Breast epithelium (tissue), 4 donors: ENCODE data around the gene SOS1. TPM values are rescaled to one million over a fixed set of nuclear protein-coding genes. Genes with fewer than 3 reads are reported as not detected.
"Not testable (repeated sequence)": the region's sequence is repeated elsewhere in the genome, so short reads cannot be mapped to it uniquely, and the experiment has no call there.

Source experiments
- DNase-seq, 2 donors: peaks; one replicate each; pipeline ENCODE4 v3.0.0-alpha.2; 2019; ENCODE audit warnings: low spot score in 2 of 2
- H3K27ac ChIP-seq, 2 donors: fragments of 200-600 bp; sonication (generic) in 1 of 2; one replicate each; pipeline ENCODE4 v1.5.1; 2016 to 2019; ENCODE audit warnings: mild to moderate bottlenecking in 1 of 2
- H3K27me3 ChIP-seq, 2 donors: fragments of 200-600 bp; sonication (generic) in 1 of 2; one replicate each; pipeline versions ENCODE4 v1.5.1 to v1.6.0; 2017 to 2019; ENCODE audit warnings: control low read depth in 1 of 2, mild to moderate bottlenecking in 1 of 2
- H3K36me3 ChIP-seq: fragments of 200-600 bp; one replicate; pipeline ENCODE4 v1.5.1; 2019
- H3K4me1 ChIP-seq, 2 donors: fragments of 200-600 bp; sonication (generic); one replicate each; pipeline ENCODE4 v1.5.1; 2016 to 2019; ENCODE audit warnings: control low read depth in 1 of 2
- H3K4me3 ChIP-seq, 3 donors: fragments of 200-600 bp; sonication (generic); 1 replicate in 2 of 3; 2 replicates in 1 of 3; pipeline ENCODE4 v1.5.1; 2016 to 2019; ENCODE audit warnings: mild to moderate bottlenecking in 3 of 3, moderate library complexity in 2 of 3
- H3K9me3 ChIP-seq, 2 donors: fragments of 200-600 bp; sonication (generic) in 1 of 2; one replicate each; pipeline ENCODE4 v1.5.1; 2016 to 2019; ENCODE audit warnings: control low read depth in 1 of 2
- POLR2A ChIP-seq: fragments of 450-650 bp; IDR thresholded peaks from one replicate; pipeline ENCODE4 v1.6.1; 2016; ENCODE audit warnings: antibody characterized with exemption, mild to moderate bottlenecking, moderate library complexity
- POLR2AphosphoS5 ChIP-seq, 3 donors: sonication (generic); formaldehyde crosslinking; IDR thresholded peaks; one replicate each; pipeline ENCODE4 v1.6.1; 2017; ENCODE audit warnings: antibody characterized with exemption in 3 of 3
- intact Hi-C: fragments of 100-400 bp; cut with DNase I; formaldehyde crosslinking; loops from one replicate; pipeline ENCODE4 v1.15.1; 2023; ENCODE audit warnings: low total_unique reads
- total RNA-seq, 3 donors: library from RNA; depleted of rRNA; stranded (reverse); fragments of >200 nt; gene quantifications; one replicate each; pipeline ENCODE4 v1.1.0, GENCODE V29; 2016
- TF ChIP-seq, protein P1 (sequence below), 3 donors: fragments of 450-650 bp; IDR thresholded peaks; one replicate each; pipeline ENCODE4 v1.5.1; 2016 to 2017; ENCODE audit warnings: antibody characterized with exemption in 3 of 3, mild to moderate bottlenecking in 3 of 3, moderate library complexity in 3 of 3

SOS1 gene
- total RNA-seq, 3 donors from 2014 or later, result 33.4 to 49.0 (median 37.0) TPM

DNA sequence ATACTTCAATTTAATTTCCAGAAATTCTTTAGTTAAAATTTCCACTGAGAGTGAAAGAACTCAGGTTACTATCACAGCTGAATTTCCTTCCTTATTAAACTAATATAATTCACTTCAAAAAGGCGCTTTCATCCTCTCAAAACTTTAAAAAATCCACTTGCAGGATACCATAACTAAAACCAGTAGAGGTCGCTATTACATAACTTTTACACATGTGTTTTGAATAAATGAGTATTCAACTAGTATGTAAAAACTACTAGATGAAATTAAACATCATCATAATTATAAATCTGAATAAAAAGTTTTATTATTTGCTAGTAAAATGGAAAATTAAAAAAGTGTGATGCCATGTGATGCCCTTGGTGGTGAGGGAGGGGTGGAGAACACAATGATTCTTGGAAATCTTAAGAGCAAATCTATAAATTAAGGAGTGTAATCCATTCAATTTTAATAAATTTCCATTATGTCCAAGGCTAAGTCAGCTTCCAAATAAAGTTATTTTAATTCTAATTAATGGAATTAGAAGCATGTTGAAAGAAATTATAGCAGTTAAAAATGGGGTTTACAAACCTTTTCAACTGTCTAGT, 61.4 kb downstream of the SOS1 start:
- intact Hi-C loops, result no loop called here
- no peak for DNase-seq

DNA sequence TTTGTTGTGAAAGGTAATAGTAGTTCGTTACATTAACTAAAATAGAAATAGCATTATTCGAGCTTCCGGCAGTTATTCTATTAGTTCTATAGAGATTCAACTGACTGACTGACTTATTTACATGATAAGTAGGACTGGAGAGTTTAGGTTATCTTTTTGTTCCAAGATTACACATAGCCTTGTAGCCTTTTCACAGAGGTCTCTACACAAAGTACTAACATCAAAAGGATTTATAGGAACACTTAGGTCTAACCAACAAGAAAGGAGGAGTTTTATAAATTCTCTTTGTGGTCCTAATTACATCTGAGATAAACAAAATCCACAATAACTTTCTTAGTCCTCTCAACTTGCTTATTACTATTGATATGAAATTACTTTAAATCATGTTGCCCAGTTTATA, 62.8 kb downstream of the SOS1 start:
- H3K4me1 ChIP-seq, result no peaks in the 10 kb centered on the region
- intact Hi-C loops, result no loop called here
- TF ChIP-seq, protein P1, sequence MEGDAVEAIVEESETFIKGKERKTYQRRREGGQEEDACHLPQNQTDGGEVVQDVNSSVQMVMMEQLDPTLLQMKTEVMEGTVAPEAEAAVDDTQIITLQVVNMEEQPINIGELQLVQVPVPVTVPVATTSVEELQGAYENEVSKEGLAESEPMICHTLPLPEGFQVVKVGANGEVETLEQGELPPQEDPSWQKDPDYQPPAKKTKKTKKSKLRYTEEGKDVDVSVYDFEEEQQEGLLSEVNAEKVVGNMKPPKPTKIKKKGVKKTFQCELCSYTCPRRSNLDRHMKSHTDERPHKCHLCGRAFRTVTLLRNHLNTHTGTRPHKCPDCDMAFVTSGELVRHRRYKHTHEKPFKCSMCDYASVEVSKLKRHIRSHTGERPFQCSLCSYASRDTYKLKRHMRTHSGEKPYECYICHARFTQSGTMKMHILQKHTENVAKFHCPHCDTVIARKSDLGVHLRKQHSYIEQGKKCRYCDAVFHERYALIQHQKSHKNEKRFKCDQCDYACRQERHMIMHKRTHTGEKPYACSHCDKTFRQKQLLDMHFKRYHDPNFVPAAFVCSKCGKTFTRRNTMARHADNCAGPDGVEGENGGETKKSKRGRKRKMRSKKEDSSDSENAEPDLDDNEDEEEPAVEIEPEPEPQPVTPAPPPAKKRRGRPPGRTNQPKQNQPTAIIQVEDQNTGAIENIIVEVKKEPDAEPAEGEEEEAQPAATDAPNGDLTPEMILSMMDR (IDR thresholded peaks at IDR 0.05), result no peak
- TF ChIP-seq POLR2A, result no peak
- no peak for TF ChIP-seq POLR2AphosphoS5 (IDR thresholded peaks at IDR 0.05)
- H3K36me3 ChIP-seq, result no peaks in the 10 kb centered on the region
- no peak overlapping the region for H3K27ac ChIP-seq
- no peak overlapping the region for H3K4me3 ChIP-seq
- no peak for DNase-seq
- H3K27me3 ChIP-seq, result no peaks in the 10 kb centered on the region
- H3K9me3 ChIP-seq, result no peaks in the 10 kb centered on the region

More for the DNA sequence above, 61.4 kb downstream of the SOS1 start:
- no peak overlapping the region for H3K4me3 ChIP-seq
- H3K4me1 ChIP-seq, result no peaks in the 10 kb centered on the region
- H3K9me3 ChIP-seq, result no peaks in the 10 kb centered on the region
- no peak overlapping the region for H3K27ac ChIP-seq
- no peaks in the 10 kb centered on the region for H3K36me3 ChIP-seq
- TF ChIP-seq POLR2A (no peak), POLR2AphosphoS5 (IDR thresholded peaks at IDR 0.05) (no peak)
- TF ChIP-seq, protein P1 (IDR thresholded peaks at IDR 0.05), result peak; percentile 8 to 80 (median 68)
- no peaks in the 10 kb centered on the region for H3K27me3 ChIP-seq

DNA sequence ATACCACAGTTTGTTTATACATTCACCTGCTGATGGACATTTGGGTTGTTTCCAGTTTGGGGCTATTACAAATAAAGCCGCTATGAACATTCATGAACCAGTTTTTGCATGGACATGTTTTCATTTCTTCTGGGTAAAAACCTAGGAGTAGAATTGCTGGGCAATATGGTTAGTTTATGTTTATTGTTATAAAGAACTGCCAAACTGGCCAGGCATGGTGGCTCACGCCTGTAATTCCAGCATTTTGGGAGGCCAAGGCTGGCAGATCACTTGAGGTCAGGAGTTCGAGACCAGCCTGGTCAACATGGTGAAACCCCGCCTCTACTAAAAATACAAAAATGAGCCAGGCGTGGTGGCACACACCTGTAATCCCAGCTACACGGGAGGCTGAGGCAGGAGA, 68.2 kb downstream of the SOS1 start:
- H3K27ac ChIP-seq, intact Hi-C loops, H3K27me3 ChIP-seq, H3K9me3 ChIP-seq, H3K4me3 ChIP-seq, H3K36me3 ChIP-seq, DNase-seq, H3K4me1 ChIP-seq: not testable (repeated sequence)

DNA sequence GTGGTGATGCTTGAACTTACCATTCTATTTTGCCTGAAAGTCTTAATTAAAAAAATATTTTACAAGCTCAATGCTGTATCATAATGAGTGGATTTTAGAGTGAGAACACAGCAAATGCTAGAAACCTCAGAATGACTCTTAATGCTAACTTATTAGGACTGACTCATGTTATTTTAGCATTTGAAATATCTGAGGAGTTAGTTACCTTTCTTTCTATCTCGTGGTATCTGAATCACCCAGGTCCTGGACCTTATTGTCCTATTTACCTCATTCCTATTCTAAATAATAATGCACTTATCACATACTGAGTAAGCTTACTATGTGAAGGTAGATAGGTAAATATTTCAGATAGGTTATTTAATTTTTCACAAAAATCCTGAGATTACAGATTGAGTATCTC, 70.7 kb downstream of the SOS1 start:
- intact Hi-C loops, result no loop called here

DNA sequence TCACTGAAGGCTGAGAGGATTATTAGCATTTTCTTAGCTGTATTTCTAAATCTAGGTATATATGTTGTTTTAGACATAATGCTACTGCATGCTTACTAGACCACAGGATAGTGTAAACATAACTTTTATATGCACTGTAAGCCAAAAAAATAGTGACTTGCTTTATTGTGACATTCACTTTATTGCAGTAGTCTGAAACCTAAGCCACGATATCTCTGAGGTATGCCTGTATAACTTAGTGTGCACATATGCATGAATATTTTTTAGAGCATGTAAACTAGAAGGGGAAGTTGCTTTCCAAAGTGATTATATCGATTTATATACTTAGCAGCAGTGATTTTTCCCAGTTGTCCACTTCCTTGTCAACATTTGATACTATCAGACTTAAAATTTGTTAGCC, 81.8 kb downstream of the SOS1 start:
- Histone ChIP-seq H3K27ac (no peak overlapping the region), H3K36me3 (no peaks in the 10 kb centered on the region), H3K9me3 (no peaks in the 10 kb centered on the region), H3K4me3 (no peak overlapping the region), H3K4me1 (no peaks in the 10 kb centered on the region), H3K27me3 (no peaks in the 10 kb centered on the region)
- TF ChIP-seq POLR2AphosphoS5 (IDR thresholded peaks at IDR 0.05) (no peak), POLR2A (no peak)
- TF ChIP-seq, protein P1 (IDR thresholded peaks at IDR 0.05), result no peak
- intact Hi-C loops, result loop anchor here (2.0 kb wide), 1 partner anchor 28 kb away; no protein-coding TSS in a partner anchor
- DNase-seq, result no peak

More for the DNA sequence above, 70.7 kb downstream of the SOS1 start:
- H3K4me3 ChIP-seq, result no peak overlapping the region
- no peak for DNase-seq
- no peaks in the 10 kb centered on the region for H3K9me3 ChIP-seq
- TF ChIP-seq POLR2A, result no peak
- TF ChIP-seq, protein P1 (IDR thresholded peaks at IDR 0.05), result no peak
- no peak for TF ChIP-seq POLR2AphosphoS5 (IDR thresholded peaks at IDR 0.05)
- H3K36me3 ChIP-seq, result no peaks in the 10 kb centered on the region
- no peaks in the 10 kb centered on the region for H3K27me3 ChIP-seq
- no peak overlapping the region for H3K27ac ChIP-seq
- H3K4me1 ChIP-seq, result no peaks in the 10 kb centered on the region
